SK-N-DZ (cell line): ENCODE data around the gene FRMD4A.

Experiments
- DNase-seq: peaks from one replicate; pipeline ENCODE4 v3.0.0-alpha.2; 2015; ENCODE audit warnings: low spot score

FRMD4A gene

GRCh38 chr10:14191407-14191806 is 139.3 kb downstream of the FRMD4A start:
- no peak for DNase-seq

- no peak for DNase-seq
Observed at GRCh38 chr10:14190702-14191101, 140.0 kb downstream of the FRMD4A start.

- DNase-seq = peak; percentile 29
Observed at GRCh38 chr10:14186245-14186644, 144.5 kb downstream of the FRMD4A start.

- peak; percentile 72 for DNase-seq
Observed at GRCh38 chr10:14185316-14186045, 145.2 kb downstream of the FRMD4A start.

- peak; percentile 11 for DNase-seq
Observed at GRCh38 chr10:14184841-14185315, 145.8 kb downstream of the FRMD4A start.

GRCh38 chr10:14182781-14183180 is 147.9 kb downstream of the FRMD4A start:
- no peak for DNase-seq

- DNase-seq = no peak
Observed at GRCh38 chr10:14181567-14181936, 149.2 kb downstream of the FRMD4A start.

- no peak for DNase-seq
Observed at GRCh38 chr10:14180911-14181566, 149.7 kb downstream of the FRMD4A start.

- no peak for DNase-seq
Observed at GRCh38 chr10:14179251-14179650, 151.5 kb downstream of the FRMD4A start.

GRCh38 chr10:14173706-14174594 is 156.8 kb downstream of the FRMD4A start:
- DNase-seq = peak; percentile 77

- no peak for DNase-seq
Observed at GRCh38 chr10:14173391-14173705, 157.4 kb downstream of the FRMD4A start.

- peak; percentile 18 for DNase-seq
Observed at GRCh38 chr10:14172336-14172950, 158.3 kb downstream of the FRMD4A start.

GRCh38 chr10:14171336-14171735 is 159.4 kb downstream of the FRMD4A start:
- DNase-seq = no peak

- no peak for DNase-seq
Observed at GRCh38 chr10:14163377-14164086, 167.2 kb downstream of the FRMD4A start.

- no peak for DNase-seq
Observed at GRCh38 chr10:14162629-14163344, 167.9 kb downstream of the FRMD4A start.

GRCh38 chr10:14162061-14162460 is 168.7 kb downstream of the FRMD4A start:
- DNase-seq = no peak

GRCh38 chr10:14160299-14160698 is 170.4 kb downstream of the FRMD4A start:
- no peak for DNase-seq

GRCh38 chr10:14158575-14158974 is 172.1 kb downstream of the FRMD4A start:
- no peak for DNase-seq

- no peak for DNase-seq
Observed at GRCh38 chr10:14156104-14156503, 174.6 kb downstream of the FRMD4A start.

- DNase-seq = no peak
Observed at GRCh38 chr10:14153570-14154055, 177.1 kb downstream of the FRMD4A start.
